Stimulated activated CD8-positive, alpha-beta memory T cell treated with anti-CD3 and anti-CD28 coated beads, Interleukin-4, amount 100 ng/mL, for 48 hours (primary cell): Measurements from ENCODE around the gene CALD1.

Source experiments
- DNase-seq: peaks from one replicate; pipeline ENCODE4 v3.0.0-alpha.2; 2020

Gene CALD1

GRCh38 chr7:134763960-134764359, 15.5 kb upstream of the CALD1 start:
- DNase-seq: no peak

- no peak for DNase-seq
These were observed 15.1 kb upstream of the CALD1 start for GRCh38 chr7:134764365-134764764.

- DNase-seq: no peak
These were observed 12.5 kb upstream of the CALD1 start for GRCh38 chr7:134766779-134767519.

GRCh38 chr7:134767520-134768168, 11.8 kb upstream of the CALD1 start:
- DNase-seq: no peak

GRCh38 chr7:134768243-134768642, 11.2 kb upstream of the CALD1 start:
- DNase-seq: no peak

GRCh38 chr7:134770676-134771075, 8.8 kb upstream of the CALD1 start:
- no peak for DNase-seq

GRCh38 chr7:134771111-134771510, 8.3 kb upstream of the CALD1 start:
- no peak for DNase-seq

- DNase-seq: no peak
These were observed 7.5 kb upstream of the CALD1 start for GRCh38 chr7:134771889-134772288.

- DNase-seq: no peak
These were observed 7.0 kb upstream of the CALD1 start for GRCh38 chr7:134772401-134772800.

- no peak for DNase-seq
These were observed 6.3 kb upstream of the CALD1 start for GRCh38 chr7:134773164-134773563.

GRCh38 chr7:134774119-134774518, 5.3 kb upstream of the CALD1 start:
- no peak for DNase-seq

- no peak for DNase-seq
These were observed 2.0 kb upstream of the CALD1 start for GRCh38 chr7:134777470-134777869.

GRCh38 chr7:134777908-134778580, 1.4 kb upstream of the CALD1 start:
- DNase-seq: no peak

GRCh38 chr7:134779741-134780065, 269 bp downstream of the CALD1 start:
- DNase-seq: no peak

GRCh38 chr7:134780166-134780828, 863 bp downstream of the CALD1 start:
- DNase-seq: no peak

- DNase-seq: no peak
These were observed 1.7 kb downstream of the CALD1 start for GRCh38 chr7:134781171-134781570.

GRCh38 chr7:134782121-134782623, 2.7 kb downstream of the CALD1 start:
- DNase-seq: no peak

GRCh38 chr7:134783294-134784069, 4.0 kb downstream of the CALD1 start:
- DNase-seq: no peak

GRCh38 chr7:134784251-134785049, 5.0 kb downstream of the CALD1 start:
- DNase-seq: no peak

- no peak for DNase-seq
These were observed 6.4 kb downstream of the CALD1 start for GRCh38 chr7:134785842-134786241.

- no peak for DNase-seq
These were observed 7.6 kb downstream of the CALD1 start for GRCh38 chr7:134787064-134787463.

GRCh38 chr7:134787720-134788119, 8.3 kb downstream of the CALD1 start:
- DNase-seq: no peak
